Measurements from ENCODE around the gene TMEFF2. TPM values are rescaled to one million over a fixed set of nuclear protein-coding genes. Genes with fewer than 3 reads are reported as not detected.

Gene TMEFF2, protein sequence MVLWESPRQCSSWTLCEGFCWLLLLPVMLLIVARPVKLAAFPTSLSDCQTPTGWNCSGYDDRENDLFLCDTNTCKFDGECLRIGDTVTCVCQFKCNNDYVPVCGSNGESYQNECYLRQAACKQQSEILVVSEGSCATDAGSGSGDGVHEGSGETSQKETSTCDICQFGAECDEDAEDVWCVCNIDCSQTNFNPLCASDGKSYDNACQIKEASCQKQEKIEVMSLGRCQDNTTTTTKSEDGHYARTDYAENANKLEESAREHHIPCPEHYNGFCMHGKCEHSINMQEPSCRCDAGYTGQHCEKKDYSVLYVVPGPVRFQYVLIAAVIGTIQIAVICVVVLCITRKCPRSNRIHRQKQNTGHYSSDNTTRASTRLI
- not detected for total RNA-seq

DNA sequence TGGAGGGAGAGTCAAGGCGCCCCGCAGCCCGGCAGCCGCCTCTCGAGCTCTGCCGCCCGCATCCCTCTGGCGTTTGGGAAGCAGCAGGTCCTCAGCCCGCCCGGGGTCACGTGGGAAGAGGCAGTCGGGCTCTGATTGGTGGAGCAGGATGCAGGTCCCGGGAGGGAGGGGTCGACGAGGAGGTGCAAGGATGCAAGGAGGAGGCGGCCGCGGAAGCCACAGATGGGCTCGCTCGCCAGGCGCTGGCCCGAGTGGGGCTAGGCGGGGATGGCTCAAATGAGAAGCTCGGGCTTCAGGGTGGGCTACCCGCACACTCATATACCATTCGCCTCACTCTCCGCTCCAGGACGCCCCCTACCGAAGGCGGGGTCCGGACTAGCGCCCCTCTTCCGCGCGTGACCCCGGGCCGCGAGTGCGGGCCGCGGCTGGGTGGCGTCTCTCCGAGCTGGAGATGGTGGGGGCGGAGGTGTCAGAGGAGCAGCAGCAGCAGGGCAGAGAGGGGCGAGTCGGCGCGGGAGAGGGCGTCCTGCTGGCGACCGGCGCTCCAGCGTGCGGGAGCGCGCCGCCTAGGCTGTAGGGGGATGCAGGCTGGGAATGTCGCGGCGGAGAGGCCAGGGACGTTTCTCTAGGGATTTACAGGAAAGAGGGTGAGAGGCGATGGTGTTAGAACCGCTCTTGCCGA, at the start of gene TMEFF2:
TMEFF2 (minus strand) TSS at position 68 of the 682 bp plus-strand sequence. CDS start 409 bp downstream, outside the sequence.

